Activated B cell treated with CpG ODN at 0.5 μM for 24 hours (primary cell): ENCODE data around the gene LBH. TPM values are rescaled to one million over a fixed set of nuclear protein-coding genes. Genes with fewer than 3 reads are reported as not detected.

Experiments used
- ATAC-seq: fragments of 200-7000 bp; cut with Tn5 transposase; one replicate; pipeline ENCODE4 v1.10.0; 2021; ENCODE audit warnings: low read depth, mild to moderate bottlenecking, moderate library complexity
- CTCF ChIA-PET: fragments of 350-600 bp; sonication (Branson Sonifier 250); formaldehyde crosslinking; loops from one replicate; lab custom pipeline; 2021; ENCODE audit warnings: antibody characterized with exemption; lab: Charles Lee
- POLR2A ChIA-PET: fragments of 350-600 bp; sonication (Branson Sonifier 250); formaldehyde crosslinking; loops from one replicate; lab custom pipeline; 2021; ENCODE audit warnings: antibody characterized with exemption; lab: Charles Lee
- DNase-seq: peaks from one replicate; pipeline ENCODE4 v3.0.0; 2022
- H3K27ac Mint-ChIP-seq: one replicate; pipeline ENCODE4 v1.8.0; 2020; ENCODE audit warnings: mixed read lengths
- H3K27me3 Mint-ChIP-seq: one replicate; pipeline ENCODE4 v1.8.0; 2021; ENCODE audit warnings: mixed read lengths
- H3K36me3 Mint-ChIP-seq: one replicate; pipeline ENCODE4 v1.8.0; 2021; ENCODE audit warnings: low read depth, mixed read lengths
- H3K4me1 Mint-ChIP-seq: one replicate; pipeline ENCODE4 v1.8.0; 2021; ENCODE audit warnings: mixed read lengths
- H3K4me3 Mint-ChIP-seq: one replicate; pipeline ENCODE4 v1.8.0; 2020; ENCODE audit warnings: mild to moderate bottlenecking, mixed read lengths
- H3K9me3 Mint-ChIP-seq: one replicate; pipeline ENCODE4 v1.8.0; 2020; ENCODE audit warnings: mixed read lengths
- CTCF ChIP-seq: fragments of 200-600 bp; IDR thresholded peaks from one replicate; pipeline ENCODE4 v1.8.0; 2022; ENCODE audit warnings: antibody characterized with exemption, mild to moderate bottlenecking
- intact Hi-C: fragments of 100-400 bp; cut with micrococcal nuclease; formaldehyde crosslinking; loops from one replicate; pipeline ENCODE4 v1.15.1; 2024
- total RNA-seq: library from RNA; stranded (reverse); gene quantifications from 2 replicates; pipeline ENCODE4 v1.2.3, GENCODE V29; 2022

The LBH gene
- total RNA-seq, 1 donor from 2014 or later, result 131 TPM

DNA sequence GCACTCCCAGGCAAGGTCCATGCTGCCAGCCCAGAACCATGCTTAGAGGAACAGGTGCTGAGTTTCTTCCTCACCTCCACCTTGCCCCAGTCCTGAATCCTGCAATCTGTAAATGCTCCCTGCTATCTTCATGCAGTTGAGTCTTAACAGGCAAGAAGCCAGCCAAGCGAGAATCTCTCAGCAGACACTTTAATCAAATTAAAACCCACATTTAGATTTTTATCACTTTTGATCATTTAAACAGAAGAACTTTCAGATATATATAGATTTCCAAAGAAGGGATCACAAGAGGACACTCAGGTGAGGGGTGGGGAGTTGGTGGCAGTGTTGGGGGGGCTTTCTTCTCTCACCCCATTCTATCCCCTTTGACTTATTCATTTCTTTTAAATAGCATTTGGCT is 25.9 kb upstream of the LBH start:
- H3K9me3 Mint-ChIP-seq, result no peaks in the 10 kb centered on the region
- H3K36me3 Mint-ChIP-seq, result no peaks in the 10 kb centered on the region
- no peak overlapping the region for H3K27ac Mint-ChIP-seq
- no peak for ATAC-seq
- no peaks in the 10 kb centered on the region for H3K27me3 Mint-ChIP-seq
- peaks cover 18% of the 10 kb centered on the region for H3K4me1 Mint-ChIP-seq
- DNase-seq, result no peak
- ChIA-PET CTCF (interaction anchor here (2.8 to 12.3 kb wide), 2 partner anchors 41 to 504 kb away, joined by 14 to 275 read pairs; no protein-coding TSS in a partner anchor), POLR2A (no interaction called here)
- H3K4me3 Mint-ChIP-seq, result no peak overlapping the region
- intact Hi-C loops, result loop anchor here (5.0 kb wide), 1 partner anchor 377 kb away; no protein-coding TSS in a partner anchor
- no peak for TF ChIP-seq CTCF

DNA sequence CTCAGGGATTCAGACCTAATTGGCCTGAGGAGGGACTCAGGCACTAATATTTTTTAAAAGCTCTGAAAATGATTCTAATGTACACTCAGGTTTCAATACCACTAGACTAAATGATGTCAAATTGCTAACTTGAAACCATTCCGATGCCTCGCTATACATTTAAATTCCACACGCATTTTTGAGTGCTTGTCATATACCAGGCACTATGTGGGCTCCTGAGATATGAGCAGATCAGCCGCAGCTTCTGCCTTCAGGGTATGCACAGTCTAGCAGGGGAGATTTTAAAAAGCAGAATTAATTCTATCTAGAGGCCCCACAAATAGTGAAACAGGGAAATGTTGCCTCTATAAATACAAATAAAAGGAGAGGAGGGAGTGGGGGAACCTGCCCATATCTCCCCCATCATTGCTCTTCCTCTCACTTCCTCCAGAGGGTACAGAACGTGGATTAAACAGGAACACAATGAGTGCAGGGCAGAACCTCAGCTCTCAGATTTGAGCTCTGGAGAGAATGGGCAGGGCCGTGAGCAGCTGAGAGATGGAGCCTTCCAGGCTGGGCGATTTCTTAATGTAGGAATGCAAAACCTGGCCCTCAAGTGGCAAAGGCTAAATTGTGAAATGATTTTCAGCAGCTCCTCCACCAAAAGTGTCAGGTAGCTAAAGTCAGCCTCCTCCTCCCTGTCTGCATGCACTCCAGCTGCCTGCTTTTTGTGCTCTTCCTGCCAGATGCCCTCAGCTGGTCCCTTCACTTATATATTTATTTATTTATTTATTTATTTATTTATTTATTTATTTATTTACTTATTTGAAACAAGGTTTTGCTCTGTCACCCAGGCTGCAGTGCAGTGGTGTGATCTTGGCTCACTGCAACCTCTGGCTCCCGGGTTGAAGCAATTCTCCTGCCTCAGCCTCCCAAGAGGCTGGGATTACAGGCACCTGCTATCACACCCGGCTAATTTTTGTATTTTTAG is 24.6 kb upstream of the LBH start:
- ChIA-PET CTCF (interaction anchor here (0.8 to 12.3 kb wide), 8 partner anchors 21 to 502 kb away, joined by 3 to 275 read pairs (median 52); partner anchors contain the start of gene LBH), POLR2A (interaction anchor here (4.5 kb wide), 1 partner anchor 24 kb away, joined by 40 read pairs; the partner anchor contains the start of gene LBH)
- Mint-ChIP-seq H3K36me3 (no peaks in the 10 kb centered on the region), H3K9me3 (no peaks in the 10 kb centered on the region), H3K4me3 (no peak overlapping the region), H3K4me1 (peaks cover 18% of the 10 kb centered on the region), H3K27ac (no peak overlapping the region), H3K27me3 (no peaks in the 10 kb centered on the region)
- intact Hi-C loops, result loop anchor here (5.0 kb wide), 1 partner anchor 376 kb away; no protein-coding TSS in a partner anchor
- no peak for TF ChIP-seq CTCF
- ATAC-seq (no peak), DNase-seq (no peak)

GRCh38 chr2:30208453-30208852 is 22.9 kb upstream of the LBH start:
- intact Hi-C loops, result loop anchor here (1.0 to 5.0 kb wide), 8 partner anchors 15 to 503 kb away; partner anchors contain the start of gene LBH
- no peaks in the 10 kb centered on the region for H3K9me3 Mint-ChIP-seq
- peak overlapping the region; percentile 20 for H3K27ac Mint-ChIP-seq
- DNase-seq (no peak), ATAC-seq (peak; percentile 62)
- peaks cover 18% of the 10 kb centered on the region for H3K4me1 Mint-ChIP-seq
- H3K27me3 Mint-ChIP-seq, result no peaks in the 10 kb centered on the region
- ChIA-PET POLR2A (interaction anchor here (0.6 to 4.5 kb wide), 9 partner anchors 16 to 501 kb away, joined by 3 to 40 read pairs (median 5); partner anchors contain the start of gene LBH), CTCF (interaction anchor here (0.6 to 12.3 kb wide), 46 partner anchors 9 to 501 kb away, joined by 3 to 275 read pairs (median 4); partner anchors contain the start of gene LBH)
- H3K4me3 Mint-ChIP-seq, result no peak overlapping the region
- peak; percentile 82 for TF ChIP-seq CTCF
- H3K36me3 Mint-ChIP-seq, result no peaks in the 10 kb centered on the region

DNA sequence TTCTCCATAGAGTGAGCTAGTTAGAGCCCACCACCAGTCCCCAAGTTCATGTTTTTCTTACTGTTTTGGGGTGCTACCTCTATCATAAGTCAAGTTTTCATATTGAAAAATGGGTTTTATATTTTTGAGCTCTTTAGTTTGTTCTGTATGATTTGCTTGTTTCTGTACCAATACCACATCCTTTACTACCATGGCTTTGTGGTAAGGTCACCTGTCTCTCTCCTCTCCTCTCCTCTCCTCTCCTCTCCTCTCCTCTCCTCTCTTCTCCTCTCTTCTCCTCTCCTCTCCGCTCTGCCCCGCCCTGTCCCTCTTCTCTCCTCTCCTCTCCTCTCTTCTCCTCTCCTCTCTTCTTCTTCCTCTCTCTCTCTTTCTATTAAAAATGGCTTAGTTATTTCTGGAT is 22.1 kb upstream of the LBH start:
- no peak overlapping the region for H3K4me3 Mint-ChIP-seq
- intact Hi-C loops, result loop anchor here (2.0 to 5.0 kb wide), 2 partner anchors 22 to 373 kb away; partner anchors contain the start of gene LBH
- ATAC-seq, result no peak
- H3K27me3 Mint-ChIP-seq, result no peaks in the 10 kb centered on the region
- H3K9me3 Mint-ChIP-seq, result no peaks in the 10 kb centered on the region
- no peak for TF ChIP-seq CTCF
- ChIA-PET POLR2A (interaction anchor here (0.5 to 4.5 kb wide), 11 partner anchors 15 to 500 kb away, joined by 3 to 40 read pairs (median 5); partner anchors contain the start of gene LBH), CTCF (interaction anchor here (0.7 to 12.3 kb wide), 37 partner anchors 8 to 500 kb away, joined by 3 to 275 read pairs (median 5); partner anchors contain the start of gene LBH)
- H3K27ac Mint-ChIP-seq, result peak overlapping the region; percentile 59
- no peaks in the 10 kb centered on the region for H3K36me3 Mint-ChIP-seq
- DNase-seq, result no peak
- peaks cover 18% of the 10 kb centered on the region for H3K4me1 Mint-ChIP-seq
